Measurements from ENCODE around the gene FKBP6.
"Not testable (repeated sequence)": the region's sequence is repeated elsewhere in the genome, so short reads cannot be mapped to it uniquely, and the experiment has no call there.

FKBP6 gene

GRCh38 chr7:73359306-73359705, 31.3 kb downstream of the FKBP6 start:
- H3K4me3 ChIP-seq (ENCODE audit: low read length): no peak overlapping the region
- TF ChIP-seq ZNF274 (IDR thresholded peaks at IDR 0.05; ENCODE audit: low read depth, low read length): no peak

GRCh38 chr7:73359746-73360375, 31.9 kb downstream of the FKBP6 start:
- no peak overlapping the region for H3K4me3 ChIP-seq (ENCODE audit: low read length)
- no peak for TF ChIP-seq ZNF274 (IDR thresholded peaks at IDR 0.05; ENCODE audit: low read depth, low read length)

- not testable (repeated sequence) for H3K4me3 ChIP-seq (ENCODE audit: low read length)
Observed at GRCh38 chr7:73360590-73360989, 32.6 kb downstream of the FKBP6 start.

GRCh38 chr7:73363225-73364005, 35.5 kb downstream of the FKBP6 start:
- no peak for TF ChIP-seq ZNF274 (IDR thresholded peaks at IDR 0.05; ENCODE audit: low read depth, low read length)
- no peak overlapping the region for H3K4me3 ChIP-seq (ENCODE audit: low read length)

- no peak overlapping the region for H3K4me3 ChIP-seq (ENCODE audit: low read length)
- TF ChIP-seq ZNF274 (IDR thresholded peaks at IDR 0.05; ENCODE audit: low read depth, low read length): no peak
Observed at GRCh38 chr7:73364006-73364728, 36.2 kb downstream of the FKBP6 start.

- no peak for TF ChIP-seq ZNF274 (IDR thresholded peaks at IDR 0.05; ENCODE audit: low read depth, low read length)
Observed at GRCh38 chr7:73366127-73366526, 38.2 kb downstream of the FKBP6 start.

GRCh38 chr7:73366990-73367389, 39.0 kb downstream of the FKBP6 start:
- no peak for TF ChIP-seq ZNF274 (IDR thresholded peaks at IDR 0.05; ENCODE audit: low read depth, low read length)

More at GRCh38 chr7:73366127-73366526, 38.2 kb downstream of the FKBP6 start:
- H3K4me3 ChIP-seq (ENCODE audit: low read length): no peak overlapping the region

GRCh38 chr7:73369009-73369408, 41.0 kb downstream of the FKBP6 start:
- no peak for TF ChIP-seq ZNF274 (IDR thresholded peaks at IDR 0.05; ENCODE audit: low read depth, low read length)
- H3K4me3 ChIP-seq (ENCODE audit: low read length): no peak overlapping the region

More at GRCh38 chr7:73366990-73367389, 39.0 kb downstream of the FKBP6 start:
- H3K4me3 ChIP-seq (ENCODE audit: low read length): no peak overlapping the region

GRCh38 chr7:73369622-73370021, 41.7 kb downstream of the FKBP6 start:
- no peak for TF ChIP-seq ZNF274 (IDR thresholded peaks at IDR 0.05; ENCODE audit: low read depth, low read length)
- H3K4me3 ChIP-seq (ENCODE audit: low read length): no peak overlapping the region

- TF ChIP-seq ZNF274 (IDR thresholded peaks at IDR 0.05; ENCODE audit: low read depth, low read length): no peak
- H3K4me3 ChIP-seq (ENCODE audit: low read length): no peak overlapping the region
Observed at GRCh38 chr7:73373741-73374140, 45.8 kb downstream of the FKBP6 start.

GRCh38 chr7:73376262-73376661, 48.3 kb downstream of the FKBP6 start:
- H3K4me3 ChIP-seq (ENCODE audit: low read length): not testable (repeated sequence)

GRCh38 chr7:73376671-73377412, 48.9 kb downstream of the FKBP6 start:
- no peak for TF ChIP-seq ZNF274 (IDR thresholded peaks at IDR 0.05; ENCODE audit: low read depth, low read length)
- no peak overlapping the region for H3K4me3 ChIP-seq (ENCODE audit: low read length)

- not testable (repeated sequence) for H3K4me3 ChIP-seq (ENCODE audit: low read length)
Observed at GRCh38 chr7:73377413-73378200, 49.6 kb downstream of the FKBP6 start.
